Measurements from ENCODE around the gene PSD2. TPM values are rescaled to one million over a fixed set of nuclear protein-coding genes. Genes with fewer than 3 reads are reported as not detected.

PSD2 gene
- total and polyA plus RNA-seq, 12 donors, result 0.03 to 0.09 (median 0.08) TPM; not detected in 9

GRCh38 chr5:139748505-139748826, 47.1 kb upstream of the PSD2 start:
- Histone ChIP-seq H3K27ac (no peak overlapping the region), H3K4me3 (no peak overlapping the region), H3K36me3 (no peaks in the 10 kb centered on the region), H3K4me1 (peaks cover 8 to 38% (median 35%) of the 10 kb centered on the region in 9 donors), H3K27me3 (peaks cover 6 to 83% (median 46%) of the 10 kb centered on the region in 7 donors), H3K9me3 (no peaks in the 10 kb centered on the region)
- DNase-seq (no peak), ATAC-seq (no peak)
- WGBS, 2 donors, result 30 to 31% methylated on average over 27 of the region's 27 CpGs
- intact Hi-C loops (cut with DNase I), result loop anchor here in 1 of 10 donors (5.0 kb wide), 1 partner anchor 36 kb away; no protein-coding TSS in a partner anchor
- TF ChIP-seq CTCF (IDR thresholded peaks at IDR 0.05), result no peak

- intact Hi-C loops (cut with DNase I), result loop anchor here in 1 of 10 donors (5.0 kb wide), 1 partner anchor 37 kb away; no protein-coding TSS in a partner anchor
- peaks cover 6 to 91% (median 54%) of the 10 kb centered on the region in 7 donors for H3K27me3 ChIP-seq
- 97 to 99% methylated on average over 2 of the region's 2 CpGs for WGBS, 2 donors
- no peak overlapping the region for H3K27ac ChIP-seq
- DNase-seq (no peak), ATAC-seq (no peak)
- H3K4me3 ChIP-seq, result no peak overlapping the region
- no peak for TF ChIP-seq CTCF (IDR thresholded peaks at IDR 0.05)
- H3K9me3 ChIP-seq, result no peaks in the 10 kb centered on the region
- no peaks in the 10 kb centered on the region for H3K36me3 ChIP-seq
- H3K4me1 ChIP-seq, result peaks cover 8 to 38% (median 35%) of the 10 kb centered on the region in 9 donors
Measured at GRCh38 chr5:139749242-139749641, 46.4 kb upstream of the PSD2 start.

GRCh38 chr5:139751236-139751635, 44.4 kb upstream of the PSD2 start:
- intact Hi-C loops (cut with DNase I), result loop anchor here in 1 of 10 donors (10.0 kb wide), 1 partner anchor 326 kb away; no protein-coding TSS in a partner anchor
- Histone ChIP-seq H3K27me3 (peaks cover 9 to 93% (median 72%) of the 10 kb centered on the region in 7 donors), H3K9me3 (no peaks in the 10 kb centered on the region), H3K4me3 (no peak overlapping the region), H3K36me3 (no peaks in the 10 kb centered on the region), H3K4me1 (peaks cover 13 to 32% (median 28%) of the 10 kb centered on the region in 9 donors), H3K27ac (no peak overlapping the region)
- WGBS, 2 donors, result 94 to 100% methylated on average over 1 of the region's 1 CpG
- DNase-seq (no peak), ATAC-seq (no peak)
- TF ChIP-seq CTCF (IDR thresholded peaks at IDR 0.05), result no peak

- no peaks in the 10 kb centered on the region for H3K36me3 ChIP-seq
- no peaks in the 10 kb centered on the region for H3K9me3 ChIP-seq
- peaks cover 3 to 90% (median 62%) of the 10 kb centered on the region in 7 donors for H3K27me3 ChIP-seq
- intact Hi-C loops (cut with DNase I), result loop anchor here in 1 of 10 donors (10.0 kb wide), 1 partner anchor 328 kb away; no protein-coding TSS in a partner anchor
- ATAC-seq, result no peak
- no peak for DNase-seq
- peaks cover 7 to 18% (median 14%) of the 10 kb centered on the region in 9 donors for H3K4me1 ChIP-seq
- no peak for TF ChIP-seq CTCF (IDR thresholded peaks at IDR 0.05)
- WGBS, 2 donors, result 53 to 58% methylated on average over 16 of the region's 16 CpGs
- no peak overlapping the region for H3K27ac ChIP-seq
- H3K4me3 ChIP-seq, result no peak overlapping the region
Measured at GRCh38 chr5:139752506-139753473, 42.8 kb upstream of the PSD2 start.
